IMR-90 (cell line): ENCODE results near the gene C1QL1. TPM values are rescaled to one million over a fixed set of nuclear protein-coding genes. Genes with fewer than 3 reads are reported as not detected.

Experiments used
- ATAC-seq: fragments of 200-7000 bp; cut with Tn5 transposase; 2 replicates; pipeline ENCODE4 v1.9.1; 2020; ENCODE audit warnings: low read depth, mild to moderate bottlenecking, moderate library complexity
- BruUV-seq: library from RNA; stranded (reverse); fragments of 400-500 nt; replicated peaks from 2 replicates; lab custom pipeline; 2021; lab: Mats Ljungman, UMichigan
- CTCF ChIA-PET: fragments of 300-600 bp; formaldehyde crosslinking; extraction: SDS; loops from one replicate; lab custom pipeline; 2021; ENCODE audit warnings: antibody characterized with exemption; lab: Yijun Ruan, JAX
- POLR2A ChIA-PET: fragments of 300-600 bp; sonication (Branson Sonifier 250); formaldehyde crosslinking; loops from one replicate; lab custom pipeline; 2022; ENCODE audit warnings: antibody characterized with exemption; ENCODE audit not compliant: unreplicated experiment; lab: Charles Lee
- DNase-seq: peaks from one replicate; pipeline ENCODE4 v3.0.0; 2013
- H2AFZ ChIP-seq: replicated peaks from 2 replicates; pipeline ENCODE3; 2013; ENCODE audit warnings: low read length, mild to moderate bottlenecking; ENCODE audit not compliant: poor library complexity
- H2AK5ac ChIP-seq: 2 replicates; pipeline ENCODE4 v1.6.1; 2013; ENCODE audit warnings: low read depth, low read length, inconsistent platforms
- H2AK9ac ChIP-seq: replicated peaks from 2 replicates; pipeline ENCODE3; 2013; ENCODE audit warnings: mild to moderate bottlenecking, low read depth, low read length, moderate library complexity; ENCODE audit not compliant: poor library complexity
- H2BK120ac ChIP-seq: 2 replicates; pipeline ENCODE4 v1.6.1; 2013; ENCODE audit warnings: low read depth, low read length, inconsistent platforms
- H2BK15ac ChIP-seq: 3 replicates; pipeline ENCODE4 v1.6.1; 2013; ENCODE audit warnings: low read depth, low read length, inconsistent platforms
- H2BK20ac ChIP-seq: 2 replicates; pipeline ENCODE4 v1.6.1; 2013; ENCODE audit warnings: low read depth, mild to moderate bottlenecking, inconsistent platforms, low read length, moderate library complexity
- H2BK5ac ChIP-seq: 2 replicates; pipeline ENCODE4 v1.6.1; 2013; ENCODE audit warnings: mild to moderate bottlenecking, low read depth, low read length, inconsistent platforms; ENCODE audit not compliant: poor library complexity, severe bottlenecking
- H3K14ac ChIP-seq: replicated peaks from 2 replicates; pipeline ENCODE4 v1.6.1; 2013; ENCODE audit warnings: low read depth, low read length, inconsistent platforms
- H3K18ac ChIP-seq: 2 replicates; pipeline ENCODE4 v1.6.1; 2013; ENCODE audit warnings: low read depth, low read length, control low read depth
- H3K23ac ChIP-seq: 2 replicates; pipeline ENCODE4 v1.6.1; 2013; ENCODE audit warnings: low read depth, low read length, inconsistent platforms
- H3K27ac ChIP-seq: 2 replicates; pipeline ENCODE4 v1.5.1; 2013; ENCODE audit warnings: mild to moderate bottlenecking, control low read depth, low read length; ENCODE audit not compliant: insufficient read depth
- H3K27me3 ChIP-seq: 2 replicates; pipeline ENCODE4 v1.6.1; 2013; ENCODE audit warnings: low read length; ENCODE audit not compliant: control insufficient read depth, insufficient read depth
- H3K36me3 ChIP-seq: 2 replicates; pipeline ENCODE4 v1.6.1; 2013; ENCODE audit warnings: low read length, mixed read lengths; ENCODE audit not compliant: control insufficient read depth, insufficient read depth
- H3K4ac ChIP-seq: 2 replicates; pipeline ENCODE4 v1.6.1; 2013; ENCODE audit warnings: low read depth, low read length, inconsistent platforms
- H3K4me1 ChIP-seq: 2 replicates; pipeline ENCODE4 v1.6.1; 2013; ENCODE audit warnings: low read length, mixed read lengths; ENCODE audit not compliant: control insufficient read depth, insufficient read depth
- H3K4me2 ChIP-seq: 2 replicates; pipeline ENCODE4 v1.6.1; 2013; ENCODE audit warnings: low read depth, mild to moderate bottlenecking, control low read depth, low read length, moderate library complexity
- H3K4me3 ChIP-seq: 2 replicates; pipeline ENCODE4 v1.5.1; 2013; ENCODE audit warnings: low read depth, mild to moderate bottlenecking, control low read depth, low read length, moderate library complexity; ENCODE audit not compliant: insufficient read depth
- H3K56ac ChIP-seq: 2 replicates; pipeline ENCODE4 v1.6.1; 2013; ENCODE audit warnings: low read length, inconsistent platforms; ENCODE audit not compliant: insufficient read depth; ENCODE audit errors: extremely low read depth
- H3K79me1 ChIP-seq, 2 experiments: 2 replicates each; pipeline ENCODE4 v1.6.1; 2013; ENCODE audit warnings: low read length in 2 of 2, inconsistent platforms in 1 of 2, low read depth in 1 of 2
- H3K9ac ChIP-seq: 2 replicates; pipeline ENCODE4 v1.6.1; 2013; ENCODE audit warnings: low read depth, low read length, control low read depth
- H3K9me1 ChIP-seq: 2 replicates; pipeline ENCODE4 v1.6.1; 2013; ENCODE audit warnings: low read length, inconsistent platforms; ENCODE audit not compliant: insufficient read depth
- H3K9me3 ChIP-seq: 2 replicates; pipeline ENCODE4 v1.6.1; 2013; ENCODE audit warnings: low read length; ENCODE audit not compliant: control insufficient read depth, insufficient read depth
- H4K20me1 ChIP-seq: 2 replicates; pipeline ENCODE4 v1.6.1; 2013; ENCODE audit warnings: low read length, inconsistent platforms; ENCODE audit not compliant: insufficient read depth
- H4K5ac ChIP-seq: 2 replicates; pipeline ENCODE4 v1.6.1; 2013; ENCODE audit warnings: mild to moderate bottlenecking, low read depth, low read length, control low read depth
- H4K8ac ChIP-seq, 2 experiments: 2 replicates each; pipeline ENCODE4 v1.6.1; 2013; ENCODE audit warnings: low read depth in 2 of 2, low read length in 2 of 2, control low read depth in 1 of 2, inconsistent platforms in 1 of 2
- H4K91ac ChIP-seq: 2 replicates; pipeline ENCODE4 v1.6.1; 2013; ENCODE audit warnings: low read depth, low read length, inconsistent platforms; ENCODE audit not compliant: insufficient read depth
- BHLHE40 ChIP-seq: fragments of 150-350 bp; IDR thresholded peaks from 2 replicates; pipeline ENCODE4 v1.6.1; 2016; ENCODE audit warnings: mild to moderate bottlenecking, low read depth, low read length
- CHD1 ChIP-seq: IDR thresholded peaks from 2 replicates; pipeline ENCODE4 v1.6.1; 2012; ENCODE audit warnings: low read depth, low read length, improper control_type of control experiment
- FOS ChIP-seq: fragments of 150-350 bp; IDR thresholded peaks from 2 replicates; pipeline ENCODE4 v1.6.1; 2016; ENCODE audit warnings: low read depth, low read length
- MAFK ChIP-seq: IDR thresholded peaks from 2 replicates; pipeline ENCODE4 v1.6.1; 2012; ENCODE audit warnings: low read depth, low read length, improper control_type of control experiment
- MAZ ChIP-seq: IDR thresholded peaks from 2 replicates; pipeline ENCODE4 v1.6.1; 2012; ENCODE audit warnings: low read depth, mild to moderate bottlenecking, low read length, improper control_type of control experiment, moderate library complexity, borderline replicate concordance
- MXI1 ChIP-seq: IDR thresholded peaks from 2 replicates; pipeline ENCODE4 v1.6.1; 2012; ENCODE audit warnings: low read depth, mild to moderate bottlenecking, low read length, moderate library complexity, borderline replicate concordance
- POLR2A ChIP-seq: IDR thresholded peaks from 2 replicates; pipeline ENCODE4 v1.6.1; 2012; ENCODE audit warnings: mild to moderate bottlenecking, low read depth, low read length
- RAD21 ChIP-seq: IDR thresholded peaks from 2 replicates; pipeline ENCODE4 v1.6.1; 2012; ENCODE audit warnings: low read length, improper control_type of control experiment
- RCOR1 ChIP-seq: IDR thresholded peaks from 2 replicates; pipeline ENCODE4 v1.6.1; 2012; ENCODE audit warnings: mild to moderate bottlenecking, low read length, improper control_type of control experiment; ENCODE audit not compliant: insufficient replicate concordance
- RFX5 ChIP-seq: IDR thresholded peaks from 2 replicates; pipeline ENCODE4 v1.8.0; 2012; ENCODE audit warnings: low read depth, mild to moderate bottlenecking, low read length, moderate library complexity
- USF2 ChIP-seq: fragments of 150-350 bp; IDR thresholded peaks from 2 replicates; pipeline ENCODE4 v1.6.1; 2017; ENCODE audit warnings: mild to moderate bottlenecking, antibody characterized with exemption, low read length, low read depth
- WGBS, 2 experiments: methylation state at CpG; one replicate each; pipeline versions ENCODE4 v1.1.5 to v1.1.7; 2013; ENCODE audit warnings: missing lambda C conversion rate in 2 of 2; ENCODE audit not compliant: insufficient read length in 1 of 2; ENCODE audit errors: extremely low coverage in 2 of 2; 5-methylcytosine and 5-hydroxymethylcytosine counted together
- dilution Hi-C: fragments of 300-500 bp; cut with HindIII; formaldehyde crosslinking; loops from one replicate; pipeline ENCODE4 v1.14.3; 2018; ENCODE audit warnings: low sequenced_read_pairs; ENCODE audit not compliant: unreplicated experiment
- in situ Hi-C: fragments of 300-500 bp; cut with MboI; formaldehyde crosslinking; loops from 3 replicates; pipeline ENCODE4 v1.14.3; 2019; ENCODE audit warnings: low sequenced_read_pairs, inconsistent platforms, mixed read lengths
- intact Hi-C: fragments of 100-400 bp; cut with micrococcal nuclease; formaldehyde crosslinking; loops from 2 replicates; pipeline ENCODE4 v1.10.0; 2022
- polyA plus RNA-seq, 3 experiments: library from polyadenylated mRNA; depleted of rRNA; stranded (reverse); fragments of >200 nt; gene quantifications; 2 replicates each; pipeline ENCODE4 v1.2.3, GENCODE V29; 2012; ENCODE audit warnings: low replicate concordance in 1 of 3
- total RNA-seq: library from RNA; depleted of rRNA; stranded (reverse); fragments of >200 nt; gene quantifications from 2 replicates; pipeline ENCODE4 v1.2.3, GENCODE V29; 2012
- TF ChIP-seq, protein P1 (sequence below): conservative IDR thresholded peaks from 2 replicates; pipeline ENCODE4 v1.5.1; 2012; ENCODE audit warnings: mild to moderate bottlenecking, low read depth, low read length, improper control_type of control experiment

Gene C1QL1
- total and polyA plus RNA-seq, 2 of the 4 experiments (the other 2 are of a cell fraction), result 0.18 to 0.84 TPM

DNA sequence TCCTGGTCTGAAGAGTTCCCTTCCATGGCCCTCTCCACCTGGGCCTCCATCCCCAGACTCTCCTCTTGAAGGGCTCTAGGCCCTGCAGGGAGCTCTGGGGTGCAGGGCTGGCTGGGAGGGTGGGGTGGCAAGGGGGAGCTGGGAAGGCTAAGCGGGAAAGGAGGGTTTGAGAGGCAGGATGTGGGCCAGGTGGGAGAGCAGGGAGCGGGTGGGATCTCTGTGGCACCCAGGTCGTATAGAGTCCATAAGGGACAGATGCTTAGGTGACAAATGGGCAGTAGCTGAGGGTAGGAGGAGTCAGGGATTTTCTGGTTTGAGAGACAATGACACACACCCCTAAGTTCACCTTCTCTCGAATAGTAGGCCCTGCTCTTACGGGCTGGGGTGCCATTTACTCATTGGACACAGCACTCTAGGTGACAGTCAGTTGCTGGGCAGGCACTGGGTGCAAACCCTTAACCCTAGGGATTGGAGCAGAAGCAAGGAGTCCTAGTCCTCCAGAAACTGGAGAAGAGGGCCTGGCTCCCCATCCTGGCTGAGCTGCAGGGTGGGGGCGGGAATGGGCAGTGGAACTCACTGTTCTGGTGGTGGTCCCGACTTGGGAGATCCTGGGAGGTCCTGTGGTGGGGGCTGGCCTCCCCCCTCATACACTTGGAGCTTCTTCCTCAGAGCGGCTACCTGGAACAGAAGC lies 35.9 kb downstream of the C1QL1 start:
- Histone ChIP-seq H3K4me3 (no peak overlapping the region), H4K20me1 (no peaks in the 10 kb centered on the region; the same call in 1 of the 2 replicates), H3K9me3 (no peaks in the 10 kb centered on the region), H2AK5ac (no peak overlapping the region), H3K27me3 (no peaks in the 10 kb centered on the region), H2AK9ac (no peak overlapping the region), H2BK120ac (no peak overlapping the region), H2BK15ac (no peak overlapping the region), H3K23ac (no peak overlapping the region), H4K8ac (no peak overlapping the region), H2BK5ac (no peak overlapping the region), H3K4me2 (no peak overlapping the region), H3K27ac (no peak overlapping the region), H3K14ac (no peak overlapping the region), H3K79me1 (peaks cover 16 to 34% of the 10 kb centered on the region in 2 experiments), H4K5ac (no peak overlapping the region), H3K9ac (no peak overlapping the region), H3K18ac (no peak overlapping the region), H2AFZ (no peak overlapping the region), H3K4ac (no peak overlapping the region), H3K9me1 (no peaks in the 10 kb centered on the region; the same call in 1 of the 2 replicates), H4K91ac (no peak overlapping the region), H3K36me3 (peaks cover 7% of the 10 kb centered on the region), H2BK20ac (no peak overlapping the region), H3K4me1 (no peaks in the 10 kb centered on the region), H3K56ac (no peak overlapping the region)
- ATAC-seq (no peak), DNase-seq (no peak)
- BruUV-seq, result no TSS peak
- ChIA-PET CTCF (no interaction called here), POLR2A (no interaction called here)
- no CpG with 5 or more reads among the region's 8 CpGs for WGBS, 2 experiments
- in situ Hi-C loops (no loop called here), intact Hi-C loops (no loop called here), dilution Hi-C loops (no loop called here)
- no peak for TF ChIP-seq USF2
- no peak for TF ChIP-seq RAD21
- no peak for TF ChIP-seq MAZ
- TF ChIP-seq MAFK, result no peak
- no peak for TF ChIP-seq POLR2A
- TF ChIP-seq RFX5, result no peak
- no peak for TF ChIP-seq MXI1
- TF ChIP-seq, protein P1, sequence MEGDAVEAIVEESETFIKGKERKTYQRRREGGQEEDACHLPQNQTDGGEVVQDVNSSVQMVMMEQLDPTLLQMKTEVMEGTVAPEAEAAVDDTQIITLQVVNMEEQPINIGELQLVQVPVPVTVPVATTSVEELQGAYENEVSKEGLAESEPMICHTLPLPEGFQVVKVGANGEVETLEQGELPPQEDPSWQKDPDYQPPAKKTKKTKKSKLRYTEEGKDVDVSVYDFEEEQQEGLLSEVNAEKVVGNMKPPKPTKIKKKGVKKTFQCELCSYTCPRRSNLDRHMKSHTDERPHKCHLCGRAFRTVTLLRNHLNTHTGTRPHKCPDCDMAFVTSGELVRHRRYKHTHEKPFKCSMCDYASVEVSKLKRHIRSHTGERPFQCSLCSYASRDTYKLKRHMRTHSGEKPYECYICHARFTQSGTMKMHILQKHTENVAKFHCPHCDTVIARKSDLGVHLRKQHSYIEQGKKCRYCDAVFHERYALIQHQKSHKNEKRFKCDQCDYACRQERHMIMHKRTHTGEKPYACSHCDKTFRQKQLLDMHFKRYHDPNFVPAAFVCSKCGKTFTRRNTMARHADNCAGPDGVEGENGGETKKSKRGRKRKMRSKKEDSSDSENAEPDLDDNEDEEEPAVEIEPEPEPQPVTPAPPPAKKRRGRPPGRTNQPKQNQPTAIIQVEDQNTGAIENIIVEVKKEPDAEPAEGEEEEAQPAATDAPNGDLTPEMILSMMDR, result no peak
- TF ChIP-seq BHLHE40, result no peak
- TF ChIP-seq RCOR1, result no peak
- no peak for TF ChIP-seq FOS
- no peak for TF ChIP-seq CHD1
